GM21390 (cell line): ENCODE results near the gene TBCD.

Experiments used
- ATAC-seq: cut with Tn5 transposase; IDR thresholded peaks from one replicate; pipeline ENCODE4 v1.9.1; 2021; ENCODE audit not compliant: unreplicated experiment

The TBCD gene

GRCh38 chr17:82849076-82849945 is 97.4 kb downstream of the TBCD start:
- ATAC-seq = no peak

- ATAC-seq = no peak
These were observed 99.5 kb downstream of the TBCD start for GRCh38 chr17:82851381-82851780.

GRCh38 chr17:82854226-82854625 is 102.4 kb downstream of the TBCD start:
- ATAC-seq = no peak

DNA sequence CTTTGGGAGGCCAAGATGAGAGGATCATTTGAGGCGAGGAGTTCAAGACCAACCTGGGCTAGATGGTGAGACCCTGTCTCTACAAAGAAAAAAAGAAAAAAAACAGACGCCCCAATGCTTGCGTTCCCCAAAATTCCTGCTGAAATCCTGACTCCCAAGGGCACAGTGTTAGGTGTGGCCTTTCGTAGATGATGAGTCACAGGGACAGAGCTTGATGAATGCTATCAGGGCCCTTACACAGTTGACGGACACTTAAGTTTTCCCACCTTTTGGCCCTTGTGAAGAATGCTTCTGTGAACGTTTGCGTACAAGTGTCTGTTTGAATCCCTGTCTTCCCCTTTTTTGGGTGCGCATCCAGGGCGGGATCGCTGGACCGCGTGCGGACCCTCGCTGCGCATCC is 104.5 kb downstream of the TBCD start:
- ATAC-seq = no peak

GRCh38 chr17:82858376-82859126 is 106.7 kb downstream of the TBCD start:
- no peak for ATAC-seq

DNA sequence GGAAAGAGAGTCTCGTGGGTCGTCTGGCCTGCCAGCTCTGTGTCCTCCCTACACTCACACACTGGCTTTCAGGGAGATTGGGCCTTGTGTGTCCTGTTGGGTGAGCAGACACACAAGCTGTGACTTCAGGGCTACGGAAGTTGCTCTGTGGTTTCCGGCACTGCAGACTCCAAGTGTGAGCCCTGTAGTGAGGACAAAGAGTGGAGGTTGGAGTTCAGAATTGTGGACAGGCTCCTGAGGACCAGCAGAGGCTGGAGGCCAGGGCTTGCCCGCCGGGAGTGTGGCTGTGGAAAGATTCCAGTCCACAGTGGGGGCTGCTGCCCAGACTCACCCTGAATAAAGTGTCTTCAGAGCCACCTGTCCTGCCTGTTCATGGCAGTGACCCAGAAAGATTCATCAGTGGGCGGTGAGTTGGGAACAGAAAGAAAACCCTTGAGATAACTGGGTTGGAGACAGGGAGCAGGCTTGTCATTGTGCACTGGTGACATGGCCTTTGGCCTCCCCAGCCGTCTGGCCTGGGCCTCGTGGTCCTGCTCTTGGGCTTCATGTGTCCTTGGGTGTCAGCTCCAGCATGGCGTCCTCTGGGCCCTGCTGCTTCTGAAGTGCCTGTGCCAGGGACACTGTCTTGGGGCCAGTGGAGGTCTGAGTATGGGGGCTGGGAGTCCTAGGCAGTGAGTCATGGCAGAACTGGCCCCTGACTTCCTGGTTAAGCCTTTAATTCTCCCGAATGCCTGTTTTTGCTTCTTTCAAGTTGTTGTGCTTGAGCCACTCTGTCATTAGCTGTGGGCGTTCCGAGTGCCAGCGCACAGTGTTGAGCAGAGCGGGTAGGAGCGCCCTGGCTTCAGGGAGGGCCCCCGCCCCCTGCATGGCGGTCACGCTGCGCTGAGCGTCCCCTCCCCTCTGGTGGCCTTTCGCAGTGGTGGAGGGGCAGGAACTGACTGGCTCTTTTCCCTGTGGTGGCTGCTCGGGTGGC is 107.9 kb downstream of the TBCD start:
- no peak for ATAC-seq

DNA sequence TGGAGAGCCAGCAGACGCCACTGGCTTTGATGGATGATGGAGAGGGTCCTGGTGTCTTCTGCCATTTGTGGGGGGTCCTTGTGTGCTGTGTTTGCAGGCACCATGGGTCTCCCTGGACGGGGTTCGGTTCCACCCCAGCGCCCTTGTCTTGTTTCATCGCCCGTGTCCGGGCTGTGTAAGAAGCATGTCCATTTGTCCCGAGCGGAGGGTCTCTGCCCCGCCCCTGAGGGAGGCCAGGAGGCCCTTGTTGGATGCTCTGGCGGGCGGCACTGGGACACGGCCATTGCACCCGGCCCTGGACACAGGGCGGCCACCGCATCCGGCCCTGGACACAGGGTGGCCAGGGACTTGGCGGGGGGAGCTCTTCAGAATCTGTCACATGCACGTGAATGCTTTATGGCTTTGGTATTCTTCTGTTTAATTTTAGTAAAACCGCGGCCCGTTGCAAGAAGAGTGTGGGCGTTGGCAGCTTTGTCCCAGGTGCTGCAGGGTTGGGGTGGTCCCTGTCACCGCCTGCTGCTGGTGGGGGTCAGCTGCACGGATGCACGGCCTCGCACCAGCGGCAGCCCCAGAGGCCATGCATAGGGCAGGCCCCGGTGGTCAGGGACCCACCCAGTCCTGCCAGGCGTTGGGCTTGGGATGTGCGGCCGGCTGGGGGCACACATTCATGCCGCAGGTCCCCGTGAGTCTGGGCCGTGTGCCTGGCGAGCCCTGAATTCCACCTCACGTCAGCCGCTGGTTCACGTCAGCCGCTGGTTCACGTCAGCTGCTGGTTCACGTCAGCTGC is 108.9 kb downstream of the TBCD start:
- no peak for ATAC-seq

DNA sequence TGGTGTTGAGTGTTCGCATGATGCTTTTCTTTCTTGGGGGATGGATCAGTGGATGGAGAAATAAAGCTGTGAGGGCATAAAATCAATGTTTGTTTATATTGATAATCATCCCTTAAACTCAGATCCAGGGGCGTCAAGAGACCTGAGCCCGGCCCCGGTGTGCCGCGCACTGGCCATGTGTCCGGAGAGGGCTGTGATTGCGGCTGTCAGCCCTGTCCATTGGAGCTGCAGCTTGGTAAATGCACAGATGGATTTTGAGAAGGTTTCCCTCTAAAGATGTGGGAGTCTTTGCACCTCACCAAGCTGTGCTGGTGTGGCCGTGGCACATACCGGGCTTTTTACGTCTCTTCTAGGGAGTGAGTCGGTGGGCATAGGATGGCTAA is 109.5 kb downstream of the TBCD start:
- no peak for ATAC-seq

GRCh38 chr17:82862191-82862590 is 110.3 kb downstream of the TBCD start:
- ATAC-seq = no peak

- ATAC-seq = no peak
These were observed 111.0 kb downstream of the TBCD start for GRCh38 chr17:82862737-82863382.

GRCh38 chr17:82863383-82863940 is 111.6 kb downstream of the TBCD start:
- no peak for ATAC-seq

GRCh38 chr17:82863941-82864712 is 112.3 kb downstream of the TBCD start:
- peak; percentile 74 for ATAC-seq

- no peak for ATAC-seq
These were observed 112.9 kb downstream of the TBCD start for GRCh38 chr17:82864713-82865248.

GRCh38 chr17:82865274-82865673 is 113.4 kb downstream of the TBCD start:
- ATAC-seq = no peak

DNA sequence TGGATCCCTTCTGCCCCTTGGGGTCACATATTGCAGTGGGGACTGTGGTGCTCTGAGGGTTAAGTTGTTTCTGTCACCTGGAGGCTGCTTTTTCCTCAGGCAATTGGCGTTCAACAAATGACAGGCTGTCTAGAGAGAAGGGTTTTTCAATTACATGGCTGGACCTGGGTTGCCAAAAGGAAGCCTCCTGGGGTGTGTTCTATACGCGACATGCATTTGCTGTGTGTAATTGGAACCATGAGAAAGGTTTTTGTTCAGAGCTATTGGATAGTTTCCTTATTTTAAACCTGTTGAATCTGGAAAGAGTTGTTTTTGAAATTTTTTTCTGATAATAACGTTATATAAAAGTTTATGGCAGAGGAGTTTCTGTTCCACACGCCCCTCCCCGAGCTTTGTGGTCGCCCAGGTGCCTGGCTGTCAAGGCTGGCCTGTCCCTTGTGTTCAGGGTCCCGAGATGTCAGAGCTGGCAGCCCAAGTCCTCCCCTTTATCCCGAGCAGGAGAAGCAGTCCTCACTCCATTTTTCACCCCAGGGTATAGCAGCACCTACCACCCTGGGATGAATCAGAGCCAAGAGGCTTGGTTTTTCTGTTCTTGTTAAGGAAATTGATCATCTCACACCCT is 114.0 kb downstream of the TBCD start:
- no peak for ATAC-seq

DNA sequence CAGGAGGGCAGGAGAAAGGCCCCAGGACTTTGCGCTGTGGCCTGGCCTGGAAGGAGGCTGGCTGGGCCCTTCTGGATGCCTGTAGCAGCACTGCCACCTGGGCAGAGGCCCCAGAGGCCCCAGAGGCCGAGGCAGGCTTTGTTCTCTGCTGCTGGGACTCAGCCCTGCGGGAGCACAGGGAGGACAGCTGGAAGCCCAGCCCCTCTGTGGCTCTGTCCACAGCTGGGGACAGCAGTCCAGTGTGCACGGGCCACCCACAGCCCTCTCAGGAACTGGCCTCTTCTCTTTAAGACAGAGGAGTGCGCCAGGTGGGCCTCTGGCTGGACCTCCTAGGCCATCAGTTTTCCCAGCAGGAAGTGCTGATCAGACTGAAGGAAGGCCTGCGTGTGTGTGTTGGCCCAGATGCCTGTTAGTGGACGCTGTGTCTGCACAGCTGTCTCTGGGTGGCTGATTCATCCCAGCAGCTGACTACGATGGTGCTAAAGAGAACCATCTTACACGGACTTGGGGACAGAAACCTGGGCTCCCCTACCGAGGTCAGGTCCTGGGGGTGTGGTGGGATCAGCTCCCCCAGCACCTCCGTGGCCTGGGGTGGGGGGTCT is 114.8 kb downstream of the TBCD start:
- no peak for ATAC-seq

GRCh38 chr17:82867763-82868325 is 116.0 kb downstream of the TBCD start:
- ATAC-seq = no peak
